TTC549 (cell line): ENCODE data around the gene TSKS.
"Not testable (repeated sequence)": the region's sequence is repeated elsewhere in the genome, so short reads cannot be mapped to it uniquely, and the experiment has no call there.

ENCODE experiments used
- FAIRE-seq: peaks from 2 replicates; lab custom pipeline; 2012; peaks lifted over from hg19 to GRCh38; lab: Jason Lieb, UNC

TSKS gene

GRCh38 chr19:49766007-49766929 lies 3.2 kb upstream of the TSKS start:
- peak; percentile 96 for FAIRE-seq

GRCh38 chr19:49764341-49764740 lies 1.2 kb upstream of the TSKS start:
- no peak for FAIRE-seq

GRCh38 chr19:49761625-49762311 lies 1.3 kb downstream of the TSKS start:
- FAIRE-seq: no peak

- FAIRE-seq: no peak
These were observed 1.9 kb downstream of the TSKS start for GRCh38 chr19:49761249-49761624.

GRCh38 chr19:49758292-49758691 lies 4.8 kb downstream of the TSKS start:
- FAIRE-seq: no peak

- FAIRE-seq: no peak
These were observed 7.2 kb downstream of the TSKS start for GRCh38 chr19:49755956-49756355.

- FAIRE-seq: no peak
These were observed 10.4 kb downstream of the TSKS start for GRCh38 chr19:49752701-49753100.

- FAIRE-seq: no peak
These were observed 13.3 kb downstream of the TSKS start for GRCh38 chr19:49749771-49750170.

GRCh38 chr19:49749055-49749716 lies 13.9 kb downstream of the TSKS start:
- no peak for FAIRE-seq

GRCh38 chr19:49746206-49746958 lies 16.7 kb downstream of the TSKS start:
- FAIRE-seq: no peak

GRCh38 chr19:49744946-49745381 lies 18.1 kb downstream of the TSKS start:
- FAIRE-seq: no peak

- no peak for FAIRE-seq
These were observed 21.8 kb downstream of the TSKS start for GRCh38 chr19:49741210-49741844.

GRCh38 chr19:49739933-49740332 lies 23.2 kb downstream of the TSKS start:
- FAIRE-seq: no peak

- FAIRE-seq: no peak
These were observed 24.0 kb downstream of the TSKS start for GRCh38 chr19:49739098-49739497.

- no peak for FAIRE-seq
These were observed 24.8 kb downstream of the TSKS start for GRCh38 chr19:49738268-49738667.

- no peak for FAIRE-seq
These were observed 32.9 kb downstream of the TSKS start for GRCh38 chr19:49730166-49730565.

- no peak for FAIRE-seq
These were observed 35.7 kb downstream of the TSKS start for GRCh38 chr19:49727217-49728030.

- FAIRE-seq: not testable (repeated sequence)
These were observed 43.7 kb downstream of the TSKS start for GRCh38 chr19:49719420-49719819.

- FAIRE-seq: no peak
These were observed 44.1 kb downstream of the TSKS start for GRCh38 chr19:49718991-49719390.

- no peak for FAIRE-seq
These were observed 44.6 kb downstream of the TSKS start for GRCh38 chr19:49718511-49718910.

GRCh38 chr19:49716154-49716553 lies 47.0 kb downstream of the TSKS start:
- FAIRE-seq: no peak
